SU-DHL-6 (cell line): ENCODE data around the gene FAM184A.

Source experiments
- H2AFZ ChIP-seq: fragments of 200-600 bp; sonication (generic); 2 replicates; pipeline ENCODE4 v1.6.1; 2014; ENCODE audit warnings: low read depth, mild to moderate bottlenecking, moderate library complexity, mixed read lengths, antibody characterized with exemption, low read length; ENCODE audit not compliant: severe bottlenecking
- H3F3A ChIP-seq: fragments of 200-600 bp; shearing (Covaris generic); 2 replicates; pipeline ENCODE4 v1.6.0; 2016; ENCODE audit warnings: antibody characterized with exemption, mild to moderate bottlenecking; ENCODE audit not compliant: insufficient read depth
- H3K27ac ChIP-seq: fragments of 200-600 bp; sonication (generic); 2 replicates; pipeline ENCODE4 v1.5.1; 2016; ENCODE audit warnings: low read depth, mild to moderate bottlenecking, low read length, moderate library complexity, mixed read lengths
- H3K27me3 ChIP-seq: fragments of 200-600 bp; sonication (generic), shearing (Covaris generic); 2 replicates; pipeline ENCODE4 v1.6.0; 2014; ENCODE audit warnings: mild to moderate bottlenecking, low read length
- H3K36me3 ChIP-seq: fragments of 200-600 bp; sonication (generic); 2 replicates; pipeline ENCODE4 v1.6.1; 2014; ENCODE audit warnings: mild to moderate bottlenecking, low read length, mixed read lengths
- H3K4me2 ChIP-seq: fragments of 300-600, 200-600 bp; shearing (Covaris generic), sonication (generic); 2 replicates; pipeline ENCODE4 v1.6.0; 2014; ENCODE audit warnings: low read length, low read depth, mild to moderate bottlenecking; ENCODE audit not compliant: poor library complexity, severe bottlenecking
- H3K4me3 ChIP-seq: fragments of 200-600 bp; sonication (generic); 2 replicates; pipeline ENCODE4 v1.5.1; 2014; ENCODE audit warnings: antibody characterized with exemption, low read length, mild to moderate bottlenecking, mixed read lengths; ENCODE audit not compliant: insufficient read depth, poor library complexity, severe bottlenecking
- H3K79me2 ChIP-seq: fragments of 200-600 bp; sonication (generic); 2 replicates; pipeline ENCODE4 v1.6.1; 2014; ENCODE audit warnings: mild to moderate bottlenecking, low read length, moderate library complexity; ENCODE audit not compliant: insufficient read depth
- H3K9ac ChIP-seq: fragments of 200-600 bp; sonication (generic); 2 replicates; pipeline ENCODE4 v1.7.0; 2014; ENCODE audit warnings: mild to moderate bottlenecking, low read length
- H3K9me2 ChIP-seq: fragments of 200-600 bp; sonication (generic); replicated peaks from 2 replicates; pipeline ENCODE4 v1.6.1; 2014; ENCODE audit warnings: low read length; ENCODE audit not compliant: insufficient read depth
- H3K9me3 ChIP-seq: fragments of 200-600 bp; sonication (generic); 2 replicates; pipeline ENCODE4 v1.6.1; 2014; ENCODE audit warnings: low read length, mixed read lengths; ENCODE audit not compliant: insufficient read depth
- H4K20me1 ChIP-seq: fragments of 200-600 bp; sonication (generic); 2 replicates; pipeline ENCODE4 v1.6.1; 2014; ENCODE audit warnings: low read depth, mild to moderate bottlenecking, antibody characterized with exemption, low read length, moderate library complexity, mixed read lengths
- CTCF ChIP-seq: fragments of 200-600 bp; sonication (generic); IDR thresholded peaks from one replicate; pipeline ENCODE4 v1.5.1; 2017; ENCODE audit warnings: antibody characterized with exemption, mild to moderate bottlenecking, low read length, moderate library complexity; ENCODE audit not compliant: insufficient read depth, poor library complexity, severe bottlenecking
- EZH2phosphoT487 ChIP-seq: fragments of 200-600 bp; sonication (generic), shearing (Covaris generic); conservative IDR thresholded peaks from 2 replicates; pipeline ENCODE4 v1.6.1; 2018; ENCODE audit warnings: mild to moderate bottlenecking, antibody characterized with exemption, low read length, moderate library complexity, mixed read lengths

The FAM184A gene

GRCh38 chr6:119043265-119043664 lies 35.2 kb downstream of the FAM184A start:
- Histone ChIP-seq H3K27me3 (no peaks in the 10 kb centered on the region), H3K27ac (no peak overlapping the region), H4K20me1 (no peaks in the 10 kb centered on the region), H3K9ac (no peak overlapping the region), H3K36me3 (no peaks in the 10 kb centered on the region), H2AFZ (no peak overlapping the region), H3F3A (no peaks in the 10 kb centered on the region), H3K4me3 (no peak overlapping the region), H3K4me2 (no peak overlapping the region), H3K9me2 (no peaks in the 10 kb centered on the region), H3K9me3 (no peaks in the 10 kb centered on the region), H3K79me2 (no peaks in the 10 kb centered on the region)
- no peak for TF ChIP-seq EZH2phosphoT487
- TF ChIP-seq CTCF = no peak

GRCh38 chr6:119040636-119041035 lies 37.8 kb downstream of the FAM184A start:
- Histone ChIP-seq H3K4me3 (no peak overlapping the region), H3K27ac (no peak overlapping the region), H2AFZ (no peak overlapping the region), H3K9ac (no peak overlapping the region), H3K9me2 (no peaks in the 10 kb centered on the region), H3F3A (no peaks in the 10 kb centered on the region), H3K27me3 (no peaks in the 10 kb centered on the region), H3K79me2 (no peaks in the 10 kb centered on the region), H3K4me2 (no peak overlapping the region), H4K20me1 (no peaks in the 10 kb centered on the region), H3K9me3 (no peaks in the 10 kb centered on the region), H3K36me3 (no peaks in the 10 kb centered on the region)
- TF ChIP-seq CTCF (no peak), EZH2phosphoT487 (no peak)

GRCh38 chr6:119040229-119040628 lies 38.2 kb downstream of the FAM184A start:
- Histone ChIP-seq H3F3A (no peaks in the 10 kb centered on the region), H3K27ac (no peak overlapping the region), H3K36me3 (no peaks in the 10 kb centered on the region), H3K9ac (no peak overlapping the region), H3K9me3 (no peaks in the 10 kb centered on the region), H3K4me3 (no peak overlapping the region), H2AFZ (no peak overlapping the region), H4K20me1 (no peaks in the 10 kb centered on the region), H3K79me2 (no peaks in the 10 kb centered on the region), H3K9me2 (no peaks in the 10 kb centered on the region), H3K4me2 (no peak overlapping the region), H3K27me3 (no peaks in the 10 kb centered on the region)
- TF ChIP-seq CTCF (no peak), EZH2phosphoT487 (no peak)
